Neutrophil (primary cell): ENCODE data around the gene TFR2.
A peak's percentile ranks its signal among the peaks of the same experiment; 100 is the strongest.

ENCODE experiments used
- H3K27ac ChIP-seq: fragments of 200-600 bp; sonication (generic); 2 replicates; pipeline ENCODE4 v1.5.1; 2016; ENCODE audit warnings: mild to moderate bottlenecking, moderate library complexity
- H3K27me3 ChIP-seq: fragments of 200-600 bp; sonication (generic); 2 replicates; pipeline ENCODE4 v1.6.0; 2016; ENCODE audit warnings: mild to moderate bottlenecking
- H3K36me3 ChIP-seq: fragments of 200-600 bp; sonication (generic); 2 replicates; pipeline ENCODE4 v1.5.1; 2017
- H3K4me1 ChIP-seq, 2 experiments: fragments of 200-600 bp in 1 of 2; sonication (generic) in 1 of 2; 1 replicate in 1 of 2; 2 replicates in 1 of 2; pipeline versions ENCODE4 v1.5.1 to v1.6.1; 2013 to 2016; ENCODE audit warnings: low read depth in 1 of 2, low read length in 1 of 2, mild to moderate bottlenecking in 1 of 2, moderate library complexity in 1 of 2; ENCODE audit not compliant: control insufficient read depth in 1 of 2, insufficient read depth in 1 of 2
- H3K4me3 ChIP-seq, 2 experiments: fragments of 200-600 bp in 1 of 2; sonication (generic) in 1 of 2; 1 replicate in 1 of 2; 2 replicates in 1 of 2; pipeline ENCODE4 v1.5.1; 2013 to 2016; ENCODE audit warnings: low read depth in 1 of 2, low read length in 1 of 2, mild to moderate bottlenecking in 1 of 2, moderate library complexity in 1 of 2
- H3K9me3 ChIP-seq: fragments of 200-600 bp; sonication (generic); 2 replicates; pipeline ENCODE4 v1.5.1; 2016
- CTCF ChIP-seq: fragments of 200-600 bp; sonication (generic); IDR thresholded peaks from 2 replicates; pipeline ENCODE4 v1.5.1; 2016; ENCODE audit warnings: antibody characterized with exemption

The TFR2 gene

GRCh38 chr7:100686822-100687211 lies 45.5 kb upstream of the TFR2 start:
- no peak overlapping the region for H3K4me3 ChIP-seq
- no peaks in the 10 kb centered on the region for H3K27me3 ChIP-seq
- TF ChIP-seq CTCF, result no peak
- H3K9me3 ChIP-seq, result no peaks in the 10 kb centered on the region
- H3K27ac ChIP-seq, result no peak overlapping the region
- peaks cover 8% of the 10 kb centered on the region in 2 experiments for H3K4me1 ChIP-seq
- H3K36me3 ChIP-seq, result peaks cover 75% of the 10 kb centered on the region

GRCh38 chr7:100686201-100686821 lies 45.0 kb upstream of the TFR2 start:
- H3K9me3 ChIP-seq, result no peaks in the 10 kb centered on the region
- peaks cover 80% of the 10 kb centered on the region for H3K36me3 ChIP-seq
- peaks cover 3 to 4% of the 10 kb centered on the region in 2 experiments for H3K4me1 ChIP-seq
- no peak for TF ChIP-seq CTCF
- no peak overlapping the region for H3K27ac ChIP-seq
- no peaks in the 10 kb centered on the region for H3K27me3 ChIP-seq
- no peak overlapping the region for H3K4me3 ChIP-seq

GRCh38 chr7:100685631-100686145 lies 44.3 kb upstream of the TFR2 start:
- H3K4me3 ChIP-seq, result no peak overlapping the region
- H3K4me1 ChIP-seq, result peaks cover 0 to under 1% of the 10 kb centered on the region in 2 experiments
- peaks cover 84% of the 10 kb centered on the region for H3K36me3 ChIP-seq

GRCh38 chr7:100685049-100685605 lies 43.8 kb upstream of the TFR2 start:
- TF ChIP-seq CTCF, result no peak
- no peak overlapping the region for H3K4me3 ChIP-seq
- peaks cover 90% of the 10 kb centered on the region for H3K36me3 ChIP-seq
- H3K4me1 ChIP-seq, result peaks cover 4 to 6% of the 10 kb centered on the region in 2 experiments
- H3K27me3 ChIP-seq, result no peaks in the 10 kb centered on the region
- H3K9me3 ChIP-seq, result no peaks in the 10 kb centered on the region
- H3K27ac ChIP-seq, result peak overlapping the region; percentile 11

More at GRCh38 chr7:100685631-100686145, 44.3 kb upstream of the TFR2 start:
- Histone ChIP-seq H3K27ac (peak overlapping the region; percentile 11), H3K27me3 (no peaks in the 10 kb centered on the region), H3K9me3 (no peaks in the 10 kb centered on the region)
- no peak for TF ChIP-seq CTCF

GRCh38 chr7:100684534-100685042 lies 43.2 kb upstream of the TFR2 start:
- Histone ChIP-seq H3K27ac (no peak overlapping the region), H3K4me3 (no peak overlapping the region), H3K4me1 (peaks cover 10 to 11% of the 10 kb centered on the region in 2 experiments), H3K9me3 (no peaks in the 10 kb centered on the region), H3K36me3 (peaks cover 95% of the 10 kb centered on the region), H3K27me3 (no peaks in the 10 kb centered on the region)
- TF ChIP-seq CTCF, result no peak
